Measurements from ENCODE around the gene ANKRD36C.
"Not testable (repeated sequence)": the region's sequence is repeated elsewhere in the genome, so short reads cannot be mapped to it uniquely, and the experiment has no call there.

ANKRD36C gene

DNA sequence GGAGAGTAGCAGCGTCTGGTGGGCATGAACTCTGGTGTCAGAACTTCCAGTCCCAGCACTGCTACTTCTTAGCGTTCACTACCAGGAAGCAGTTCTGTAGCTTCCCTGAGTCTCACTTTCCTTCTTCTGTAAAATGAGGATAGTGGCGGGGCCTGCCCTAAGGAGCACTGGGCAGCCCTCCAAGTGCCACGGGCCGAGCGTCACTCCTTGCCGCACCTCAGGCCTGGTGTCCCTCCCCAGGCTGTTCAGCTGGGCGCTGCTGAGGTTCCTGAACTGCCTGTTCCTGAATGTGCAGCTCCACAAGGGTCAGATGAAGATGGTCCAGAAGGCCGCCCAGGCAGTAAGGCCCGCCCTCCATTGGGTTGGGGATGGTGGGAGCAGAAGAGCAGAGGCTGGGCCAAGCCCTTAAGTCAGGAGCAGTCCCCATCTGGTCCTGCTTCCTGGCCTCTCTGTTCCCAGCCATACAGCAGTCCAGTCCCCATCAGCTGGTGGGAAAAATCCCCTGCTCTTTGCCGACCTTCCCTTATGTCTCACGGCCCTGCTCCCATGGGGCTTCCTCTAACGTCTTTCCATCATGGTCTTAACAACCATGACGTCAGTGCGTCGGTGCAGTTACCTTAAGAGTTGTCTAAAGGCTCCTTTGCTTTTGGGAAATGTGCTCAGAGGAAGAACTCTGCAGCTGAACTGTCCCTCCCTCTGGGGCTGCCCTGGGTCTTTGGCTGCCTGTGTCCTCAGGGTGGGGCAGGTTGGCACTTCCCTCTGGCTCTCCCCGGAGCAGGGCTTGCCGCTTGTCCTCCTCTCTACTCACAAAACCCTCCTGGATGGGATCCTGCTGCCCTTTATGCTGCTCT, 195.2 kb downstream of the ANKRD36C start:
- DNase-seq = not testable (repeated sequence)

DNA sequence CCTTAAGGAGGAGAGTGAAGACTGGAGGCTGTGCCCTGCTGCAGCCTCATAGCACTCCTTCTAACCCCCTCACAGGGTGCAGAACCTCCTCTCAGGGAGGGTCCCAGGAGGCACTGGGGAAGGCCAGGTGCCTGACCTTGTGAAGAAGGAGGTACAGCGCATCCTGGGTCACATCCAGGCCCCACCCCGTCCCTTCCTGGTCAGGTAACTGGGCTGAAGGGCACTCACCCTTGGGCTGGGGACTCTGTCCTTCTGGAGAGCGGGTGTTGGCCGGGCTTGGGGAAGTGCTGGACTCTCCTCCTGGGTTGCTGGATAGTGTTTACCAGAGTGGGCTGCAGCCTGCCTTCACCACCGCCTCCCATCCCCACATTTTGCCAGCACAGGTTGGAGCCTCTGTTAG, 197.7 kb downstream of the ANKRD36C start:
- not testable (repeated sequence) for DNase-seq

DNA sequence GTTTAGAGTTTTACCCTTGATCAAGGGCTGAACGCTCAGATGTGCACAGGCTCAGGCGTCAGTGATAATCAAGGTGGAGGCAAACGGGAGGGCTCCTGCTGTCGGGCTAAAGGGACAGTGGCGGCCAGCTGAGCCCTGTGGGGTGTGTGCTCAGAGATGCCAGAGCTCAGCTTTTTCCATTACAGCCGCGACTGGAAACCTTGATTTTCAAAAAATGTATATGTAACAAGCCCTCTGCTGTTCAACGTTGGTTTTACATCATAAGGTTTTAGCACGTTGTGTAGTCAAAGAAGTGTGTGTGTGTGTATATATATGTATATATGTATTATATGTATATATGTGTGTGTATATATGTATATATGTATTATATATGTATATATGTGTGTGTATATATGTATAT, 201.4 kb downstream of the ANKRD36C start:
- not testable (repeated sequence) for DNase-seq

DNA sequence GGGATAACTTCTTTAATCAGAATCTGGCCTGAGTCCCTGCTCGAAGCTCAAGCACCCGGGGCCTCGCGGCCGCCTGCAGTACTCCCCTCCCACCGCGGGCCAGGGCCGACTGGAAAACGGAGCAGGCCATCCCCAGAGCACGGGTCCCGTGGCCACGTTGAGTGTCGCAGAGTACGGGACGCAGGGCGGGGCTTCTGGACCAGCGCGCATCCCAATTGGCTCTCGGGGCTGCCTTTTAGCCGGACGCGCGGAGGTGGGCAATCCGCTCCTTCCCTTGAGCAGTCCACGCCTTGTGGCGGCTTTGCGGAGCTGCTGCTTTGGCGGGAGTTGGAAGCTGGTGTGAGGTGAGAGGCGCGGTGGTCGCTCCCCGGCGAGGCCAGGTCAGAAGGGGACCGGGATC, 202.2 kb downstream of the ANKRD36C start:
- not testable (repeated sequence) for DNase-seq

GRCh38 chr2:95788642-95789041, 203.0 kb downstream of the ANKRD36C start:
- DNase-seq = not testable (repeated sequence)

All from NCI-H69 (cell line).